ENCODE results near the gene REXO1. TPM values are rescaled to one million over a fixed set of nuclear protein-coding genes. Genes with fewer than 3 reads are reported as not detected.

Gene REXO1
- polyA plus RNA-seq, 2 of the 4 experiments (the other 2 are of a cell fraction) = 5.6 to 13.8 TPM

DNA sequence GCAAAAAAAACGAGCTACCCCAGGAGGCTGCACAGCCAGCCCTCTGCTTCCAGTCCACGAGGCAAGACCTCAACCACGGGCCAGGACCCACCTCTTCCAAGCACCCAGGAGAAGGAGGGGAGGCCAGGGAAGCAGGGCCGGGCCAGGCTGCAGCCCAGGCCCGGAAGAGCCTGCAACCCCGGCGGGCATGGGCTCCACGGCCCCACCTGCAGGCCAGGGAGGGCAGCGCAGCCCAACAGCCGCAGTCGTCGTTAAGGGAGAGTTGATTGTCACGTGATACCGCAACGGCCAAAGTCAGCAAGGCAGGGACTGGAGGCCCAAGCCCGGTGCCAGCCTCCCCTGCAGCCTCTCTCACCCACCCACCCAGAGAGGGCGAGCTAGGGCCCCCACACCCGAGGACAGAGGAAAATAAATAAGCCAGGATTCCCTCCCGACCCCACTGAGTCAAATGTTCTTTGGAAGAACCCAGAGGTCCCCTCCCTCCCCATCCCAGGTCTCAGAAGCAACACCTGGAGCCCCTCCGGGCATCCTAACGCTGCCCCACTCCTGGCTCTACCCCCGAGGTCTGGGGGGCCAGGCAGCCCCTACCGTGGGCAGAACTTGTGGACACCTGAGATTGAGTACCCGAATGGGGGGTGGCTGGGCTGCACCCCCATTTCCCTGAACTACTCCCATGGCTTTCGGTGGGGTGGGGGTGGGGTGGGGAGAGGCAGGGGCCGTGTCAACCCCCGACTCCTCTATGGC is 5.2 kb upstream of the REXO1 start:
- ChIA-PET CTCF (interaction anchor here (0.6 to 7.4 kb wide), 6 partner anchors 10 to 394 kb away, joined by 3 to 60 read pairs (median 5); no protein-coding TSS in a partner anchor), POLR2A (no interaction called here)
- Histone ChIP-seq H3K4me3 (no peak overlapping the region), H3K4me1 (peaks cover 60% of the 10 kb centered on the region), H3K4me2 (peak overlapping the region; percentile 99), H3K27ac (peak overlapping the region; percentile 68 to 100), H3K9me3 (no peaks in the 10 kb centered on the region)
- peak; percentile 16 to 46; a peak in 5 of 6 replicates for ATAC-seq
- FAIRE-seq = no peak
- TF ChIP-seq, protein P1, sequence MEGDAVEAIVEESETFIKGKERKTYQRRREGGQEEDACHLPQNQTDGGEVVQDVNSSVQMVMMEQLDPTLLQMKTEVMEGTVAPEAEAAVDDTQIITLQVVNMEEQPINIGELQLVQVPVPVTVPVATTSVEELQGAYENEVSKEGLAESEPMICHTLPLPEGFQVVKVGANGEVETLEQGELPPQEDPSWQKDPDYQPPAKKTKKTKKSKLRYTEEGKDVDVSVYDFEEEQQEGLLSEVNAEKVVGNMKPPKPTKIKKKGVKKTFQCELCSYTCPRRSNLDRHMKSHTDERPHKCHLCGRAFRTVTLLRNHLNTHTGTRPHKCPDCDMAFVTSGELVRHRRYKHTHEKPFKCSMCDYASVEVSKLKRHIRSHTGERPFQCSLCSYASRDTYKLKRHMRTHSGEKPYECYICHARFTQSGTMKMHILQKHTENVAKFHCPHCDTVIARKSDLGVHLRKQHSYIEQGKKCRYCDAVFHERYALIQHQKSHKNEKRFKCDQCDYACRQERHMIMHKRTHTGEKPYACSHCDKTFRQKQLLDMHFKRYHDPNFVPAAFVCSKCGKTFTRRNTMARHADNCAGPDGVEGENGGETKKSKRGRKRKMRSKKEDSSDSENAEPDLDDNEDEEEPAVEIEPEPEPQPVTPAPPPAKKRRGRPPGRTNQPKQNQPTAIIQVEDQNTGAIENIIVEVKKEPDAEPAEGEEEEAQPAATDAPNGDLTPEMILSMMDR (IDR thresholded peaks at IDR 0.05) = peak; percentile 57
- TF ChIP-seq RNF2 (IDR thresholded peaks at IDR 0.05; ENCODE audit: borderline replicate concordance, low read depth) (no peak), NPAS2 (CRISPR knock-in tag; IDR thresholded peaks at IDR 0.05; ENCODE audit: borderline replicate concordance) (no peak), HOXB5 (CRISPR knock-in tag; IDR thresholded peaks at IDR 0.05) (0 out of 2 replicates have a peak, but pooled peaks have one; percentile 42), MAFK (IDR thresholded peaks at IDR 0.05; ENCODE audit: partially characterized antibody) (no peak), RCOR1 (IDR thresholded peaks at IDR 0.05; ENCODE audit: low read depth, low read length) (no peak), NFE2L2 (conservative IDR thresholded peaks at IDR 0.05; ENCODE audit: low read length) (no peak)
- TF ChIP-seq, protein P2, sequence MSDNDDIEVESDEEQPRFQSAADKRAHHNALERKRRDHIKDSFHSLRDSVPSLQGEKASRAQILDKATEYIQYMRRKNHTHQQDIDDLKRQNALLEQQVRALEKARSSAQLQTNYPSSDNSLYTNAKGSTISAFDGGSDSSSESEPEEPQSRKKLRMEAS (IDR thresholded peaks at IDR 0.05) = peak; percentile 51; the same call in 1 of the 2 replicates
- TF ChIP-seq, protein P3, sequence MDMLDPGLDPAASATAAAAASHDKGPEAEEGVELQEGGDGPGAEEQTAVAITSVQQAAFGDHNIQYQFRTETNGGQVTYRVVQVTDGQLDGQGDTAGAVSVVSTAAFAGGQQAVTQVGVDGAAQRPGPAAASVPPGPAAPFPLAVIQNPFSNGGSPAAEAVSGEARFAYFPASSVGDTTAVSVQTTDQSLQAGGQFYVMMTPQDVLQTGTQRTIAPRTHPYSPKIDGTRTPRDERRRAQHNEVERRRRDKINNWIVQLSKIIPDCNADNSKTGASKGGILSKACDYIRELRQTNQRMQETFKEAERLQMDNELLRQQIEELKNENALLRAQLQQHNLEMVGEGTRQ (IDR thresholded peaks at IDR 0.05) = peak; percentile 89
- 3% methylated on average over 15 of the region's 27 CpGs for WGBS (ENCODE audit: missing lambda C conversion rate)
- DNase-seq (ENCODE audit: low read depth in 1 of 2, low spot score in 1 of 2) = peak; percentile 65 to 89

DNA sequence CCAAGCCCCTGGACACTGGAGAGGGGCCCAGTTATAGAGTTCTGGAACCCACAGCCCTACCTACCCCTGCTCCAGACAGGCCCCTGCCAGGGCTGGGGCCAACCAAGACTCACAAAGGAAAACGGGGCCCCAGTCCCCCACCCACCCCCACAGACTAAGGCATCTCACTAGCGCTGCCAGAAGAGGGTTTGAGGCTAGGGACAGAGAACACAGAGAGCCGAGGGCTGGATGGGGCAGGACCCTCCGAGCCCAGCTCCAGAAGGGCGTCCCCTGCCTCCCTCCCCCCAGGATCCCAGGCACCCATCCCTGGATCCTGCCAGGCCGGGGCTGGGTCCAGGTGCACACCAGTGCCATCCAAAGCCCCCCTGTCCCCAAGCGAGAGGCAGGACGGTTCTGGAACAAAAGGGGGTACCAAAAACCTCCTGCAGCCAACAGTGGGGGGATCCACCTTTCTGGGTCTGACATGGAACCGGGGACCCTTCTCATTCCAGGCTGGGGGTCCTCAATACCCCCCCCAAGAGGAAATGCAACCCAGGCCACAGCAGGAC is 4.4 kb upstream of the REXO1 start:
- CTCF ChIA-PET = interaction anchor here (0.6 to 7.4 kb wide), 5 partner anchors 9 to 394 kb away, joined by 3 to 60 read pairs (median 5); no protein-coding TSS in a partner anchor
- no peak for FAIRE-seq
- TF ChIP-seq TFCP2L1 (CRISPR knock-in tag; IDR thresholded peaks at IDR 0.05) (no peak), HOXB5 (CRISPR knock-in tag; IDR thresholded peaks at IDR 0.05) (no peak), SREBF2 (IDR thresholded peaks at IDR 0.05) (no peak), RCOR1 (IDR thresholded peaks at IDR 0.05; ENCODE audit: low read depth, low read length) (no peak), RARB (CRISPR knock-in tag; IDR thresholded peaks at IDR 0.05) (no peak), FOXS1 (CRISPR knock-in tag; IDR thresholded peaks at IDR 0.05) (no peak), RFX5 (IDR thresholded peaks at IDR 0.05) (no peak), FOSL2 (IDR thresholded peaks at IDR 0.05) (no peak), FOSL2 (CRISPR knock-in tag; IDR thresholded peaks at IDR 0.05) (no peak), FOSB (CRISPR knock-in tag; IDR thresholded peaks at IDR 0.05) (no peak), CEBPB (IDR thresholded peaks at IDR 0.05) (no peak), RAD21 (conservative IDR thresholded peaks at IDR 0.05 in 1 of 2, IDR thresholded peaks at IDR 0.05 in 1 of 2) (no peak), ZFP36 (IDR thresholded peaks at IDR 0.05; ENCODE audit: borderline replicate concordance, partially characterized antibody) (no peak)
- TF ChIP-seq, protein P4, sequence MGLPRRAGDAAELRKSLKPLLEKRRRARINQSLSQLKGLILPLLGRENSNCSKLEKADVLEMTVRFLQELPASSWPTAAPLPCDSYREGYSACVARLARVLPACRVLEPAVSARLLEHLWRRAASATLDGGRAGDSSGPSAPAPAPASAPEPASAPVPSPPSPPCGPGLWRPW (IDR thresholded peaks at IDR 0.05) = no peak
- TF ChIP-seq, protein P5, sequence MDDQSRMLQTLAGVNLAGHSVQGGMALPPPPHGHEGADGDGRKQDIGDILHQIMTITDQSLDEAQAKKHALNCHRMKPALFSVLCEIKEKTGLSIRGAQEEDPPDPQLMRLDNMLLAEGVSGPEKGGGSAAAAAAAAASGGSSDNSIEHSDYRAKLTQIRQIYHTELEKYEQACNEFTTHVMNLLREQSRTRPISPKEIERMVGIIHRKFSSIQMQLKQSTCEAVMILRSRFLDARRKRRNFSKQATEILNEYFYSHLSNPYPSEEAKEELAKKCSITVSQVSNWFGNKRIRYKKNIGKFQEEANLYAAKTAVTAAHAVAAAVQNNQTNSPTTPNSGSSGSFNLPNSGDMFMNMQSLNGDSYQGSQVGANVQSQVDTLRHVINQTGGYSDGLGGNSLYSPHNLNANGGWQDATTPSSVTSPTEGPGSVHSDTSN (IDR thresholded peaks at IDR 0.05) = no peak
- TF ChIP-seq, protein P6, sequence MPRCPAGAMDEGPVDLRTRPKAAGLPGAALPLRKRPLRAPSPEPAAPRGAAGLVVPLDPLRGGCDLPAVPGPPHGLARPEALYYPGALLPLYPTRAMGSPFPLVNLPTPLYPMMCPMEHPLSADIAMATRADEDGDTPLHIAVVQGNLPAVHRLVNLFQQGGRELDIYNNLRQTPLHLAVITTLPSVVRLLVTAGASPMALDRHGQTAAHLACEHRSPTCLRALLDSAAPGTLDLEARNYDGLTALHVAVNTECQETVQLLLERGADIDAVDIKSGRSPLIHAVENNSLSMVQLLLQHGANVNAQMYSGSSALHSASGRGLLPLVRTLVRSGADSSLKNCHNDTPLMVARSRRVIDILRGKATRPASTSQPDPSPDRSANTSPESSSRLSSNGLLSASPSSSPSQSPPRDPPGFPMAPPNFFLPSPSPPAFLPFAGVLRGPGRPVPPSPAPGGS (IDR thresholded peaks at IDR 0.05) = no peak
- TF ChIP-seq, protein P7, sequence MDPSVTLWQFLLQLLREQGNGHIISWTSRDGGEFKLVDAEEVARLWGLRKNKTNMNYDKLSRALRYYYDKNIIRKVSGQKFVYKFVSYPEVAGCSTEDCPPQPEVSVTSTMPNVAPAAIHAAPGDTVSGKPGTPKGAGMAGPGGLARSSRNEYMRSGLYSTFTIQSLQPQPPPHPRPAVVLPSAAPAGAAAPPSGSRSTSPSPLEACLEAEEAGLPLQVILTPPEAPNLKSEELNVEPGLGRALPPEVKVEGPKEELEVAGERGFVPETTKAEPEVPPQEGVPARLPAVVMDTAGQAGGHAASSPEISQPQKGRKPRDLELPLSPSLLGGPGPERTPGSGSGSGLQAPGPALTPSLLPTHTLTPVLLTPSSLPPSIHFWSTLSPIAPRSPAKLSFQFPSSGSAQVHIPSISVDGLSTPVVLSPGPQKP (IDR thresholded peaks at IDR 0.05; ENCODE audit: low read depth, low read length) = no peak
- POLR2A ChIA-PET = no interaction called here
- no peak for ATAC-seq
- Histone ChIP-seq H3K9me3 (no peaks in the 10 kb centered on the region), H3K4me1 (peaks cover 52% of the 10 kb centered on the region), H3K27ac (peak overlapping the region in 1 of 2 experiments; percentile 100; a peak in 3 of 6 replicates), H3K4me2 (peak overlapping the region; percentile 99; the same call in 2 of the 3 replicates), H3K4me3 (no peak overlapping the region)
- DNase-seq (ENCODE audit: low read depth in 1 of 2, low spot score in 1 of 2) = no peak
- 74% methylated on average over 8 of the region's 9 CpGs for WGBS (ENCODE audit: missing lambda C conversion rate)

All from A549 (cell line).